H54 (cell line): Measurements from ENCODE around the gene NPW.

Experiments
- DNase-seq: peaks from one replicate; pipeline ENCODE4 v3.0.0; 2011; ENCODE audit warnings: low spot score, mixed read lengths; ENCODE audit not compliant: insufficient read length
- FAIRE-seq: peaks from 3 replicates; lab custom pipeline; 2011; peaks lifted over from hg19 to GRCh38; lab: Jason Lieb, UNC
- POLR2A ChIP-seq: IDR thresholded peaks from 2 replicates; pipeline ENCODE4 v1.6.1; 2011; ENCODE audit warnings: low read depth, mild to moderate bottlenecking, low read length

NPW gene

GRCh38 chr16:1991135-1991551 is 28.4 kb upstream of the NPW start:
- TF ChIP-seq POLR2A: no peak
- FAIRE-seq: no peak
- no peak for DNase-seq

- TF ChIP-seq POLR2A: no peak
- DNase-seq: no peak
- FAIRE-seq: no peak
Observed at GRCh38 chr16:1991588-1991947, 28.0 kb upstream of the NPW start.

- DNase-seq: no peak
- TF ChIP-seq POLR2A: no peak
- no peak for FAIRE-seq
Observed at GRCh38 chr16:1991948-1992703, 27.5 kb upstream of the NPW start.

- FAIRE-seq: no peak
- no peak for TF ChIP-seq POLR2A
- no peak for DNase-seq
Observed at GRCh38 chr16:1992704-1993317, 26.8 kb upstream of the NPW start.

- no peak for TF ChIP-seq POLR2A
- FAIRE-seq: peak; percentile 23
- no peak for DNase-seq
Observed at GRCh38 chr16:1993731-1994131, 25.9 kb upstream of the NPW start.

- no peak for FAIRE-seq
- DNase-seq: no peak
- TF ChIP-seq POLR2A: no peak
Observed at GRCh38 chr16:1997494-1998359, 21.9 kb upstream of the NPW start.

GRCh38 chr16:1998360-1998835 is 21.2 kb upstream of the NPW start:
- TF ChIP-seq POLR2A: no peak
- no peak for FAIRE-seq
- no peak for DNase-seq

- DNase-seq (no peak), FAIRE-seq (no peak)
- TF ChIP-seq POLR2A: no peak
Observed at GRCh38 chr16:1998852-1999801, 20.5 kb upstream of the NPW start.

GRCh38 chr16:1999866-2000514 is 19.6 kb upstream of the NPW start:
- DNase-seq (no peak), FAIRE-seq (no peak)
- no peak for TF ChIP-seq POLR2A

GRCh38 chr16:2001035-2001434 is 18.6 kb upstream of the NPW start:
- DNase-seq (no peak), FAIRE-seq (no peak)
- no peak for TF ChIP-seq POLR2A

GRCh38 chr16:2001456-2002355 is 17.9 kb upstream of the NPW start:
- DNase-seq: no peak
- TF ChIP-seq POLR2A: no peak
- no peak for FAIRE-seq

- DNase-seq: no peak
- no peak for TF ChIP-seq POLR2A
- no peak for FAIRE-seq
Observed at GRCh38 chr16:2002406-2003230, 17.0 kb upstream of the NPW start.
